ENCODE measurements around the gene ETNK2. TPM values are rescaled to one million over a fixed set of nuclear protein-coding genes. Genes with fewer than 3 reads are reported as not detected.

Gene ETNK2
- polyA plus RNA-seq, 1 experiment = 25.6 TPM

GRCh38 chr1:204146309-204146708 lies 5.5 kb downstream of the ETNK2 start:
- H3K9me3 ChIP-seq (ENCODE audit: control insufficient read depth, insufficient read depth, low read length) = no peaks in the 10 kb centered on the region
- no peak for TF ChIP-seq CTCF (IDR thresholded peaks at IDR 0.05; ENCODE audit: low read depth, low read length)
- H3K27me3 ChIP-seq (ENCODE audit: control insufficient read depth, insufficient read depth, low read length) = no peaks in the 10 kb centered on the region
- no peak overlapping the region for H3K4me3 ChIP-seq (ENCODE audit: low read depth, low read length)
- DNase-seq (ENCODE audit: low read depth, low spot score) = no peak
- CTCF ChIA-PET = interaction anchor here (0.6 kb wide), 1 partner anchor 410 kb away, joined by 4 read pairs; no protein-coding TSS in a partner anchor
- no peak overlapping the region for H3K27ac ChIP-seq (ENCODE audit: low read depth, low read length)
- POLR2A ChIA-PET = no interaction called here

- ChIA-PET CTCF (interaction anchor here (1.0 to 1.9 kb wide), 3 partner anchors 17 to 219 kb away, joined by 4 to 9 read pairs (median 7); no protein-coding TSS in a partner anchor), POLR2A (interaction anchor here (0.5 kb wide), 1 partner anchor 295 kb away, joined by 4 read pairs; no protein-coding TSS in a partner anchor)
- Histone ChIP-seq H3K9me3 (ENCODE audit: control insufficient read depth, insufficient read depth, low read length) (no peaks in the 10 kb centered on the region), H3K27ac (ENCODE audit: low read depth, low read length) (no peak overlapping the region), H3K27me3 (ENCODE audit: control insufficient read depth, insufficient read depth, low read length) (no peaks in the 10 kb centered on the region), H3K4me3 (ENCODE audit: low read depth, low read length) (no peak overlapping the region)
- no peak for DNase-seq (ENCODE audit: low read depth, low spot score)
- no peak for TF ChIP-seq CTCF (IDR thresholded peaks at IDR 0.05; ENCODE audit: low read depth, low read length)
Observed at GRCh38 chr1:204145033-204145504, 6.8 kb downstream of the ETNK2 start.

GRCh38 chr1:204143276-204144041 lies 8.4 kb downstream of the ETNK2 start:
- Histone ChIP-seq H3K27me3 (ENCODE audit: control insufficient read depth, insufficient read depth, low read length) (no peaks in the 10 kb centered on the region), H3K9me3 (ENCODE audit: control insufficient read depth, insufficient read depth, low read length) (no peaks in the 10 kb centered on the region), H3K4me3 (ENCODE audit: low read depth, low read length) (no peak overlapping the region), H3K27ac (ENCODE audit: low read depth, low read length) (no peak overlapping the region)
- POLR2A ChIA-PET = interaction anchor here (0.5 kb wide), 1 partner anchor 150 kb away, joined by 3 read pairs; no protein-coding TSS in a partner anchor
- no peak for DNase-seq (ENCODE audit: low read depth, low spot score)
- TF ChIP-seq CTCF (IDR thresholded peaks at IDR 0.05; ENCODE audit: low read depth, low read length) = no peak
- CTCF ChIA-PET = interaction anchor here (0.6 to 1.9 kb wide), 4 partner anchors 12 to 1887 kb away, joined by 3 to 7 read pairs (median 3); no protein-coding TSS in a partner anchor

GRCh38 chr1:204142032-204142974 lies 9.5 kb downstream of the ETNK2 start:
- DNase-seq (ENCODE audit: low read depth, low spot score) = no peak
- POLR2A ChIA-PET = no interaction called here
- no peak overlapping the region for H3K27ac ChIP-seq (ENCODE audit: low read depth, low read length)
- CTCF ChIA-PET = interaction anchor here (1.0 to 1.5 kb wide), 3 partner anchors 11 to 271 kb away, joined by 3 to 4 read pairs (median 3); no protein-coding TSS in a partner anchor
- H3K27me3 ChIP-seq (ENCODE audit: control insufficient read depth, insufficient read depth, low read length) = no peaks in the 10 kb centered on the region
- H3K4me3 ChIP-seq (ENCODE audit: low read depth, low read length) = no peak overlapping the region
- H3K9me3 ChIP-seq (ENCODE audit: control insufficient read depth, insufficient read depth, low read length) = no peaks in the 10 kb centered on the region
- TF ChIP-seq CTCF (IDR thresholded peaks at IDR 0.05; ENCODE audit: low read depth, low read length) = no peak

All from AG04450 (cell line).